Activated B cell treated with CpG ODN at 0.5 μM for 24 hours (primary cell): ENCODE data around the gene TMEM258. TPM values are rescaled to one million over a fixed set of nuclear protein-coding genes. Genes with fewer than 3 reads are reported as not detected.

Experiments
- ATAC-seq: fragments of 200-7000 bp; cut with Tn5 transposase; one replicate; pipeline ENCODE4 v1.10.0; 2021; ENCODE audit warnings: low read depth, mild to moderate bottlenecking, moderate library complexity
- CTCF ChIA-PET: fragments of 350-600 bp; sonication (Branson Sonifier 250); formaldehyde crosslinking; loops from one replicate; lab custom pipeline; 2021; ENCODE audit warnings: antibody characterized with exemption; lab: Charles Lee
- POLR2A ChIA-PET: fragments of 350-600 bp; sonication (Branson Sonifier 250); formaldehyde crosslinking; loops from one replicate; lab custom pipeline; 2021; ENCODE audit warnings: antibody characterized with exemption; lab: Charles Lee
- DNase-seq: peaks from one replicate; pipeline ENCODE4 v3.0.0; 2022
- H3K27ac Mint-ChIP-seq: one replicate; pipeline ENCODE4 v1.8.0; 2020; ENCODE audit warnings: mixed read lengths
- H3K27me3 Mint-ChIP-seq: one replicate; pipeline ENCODE4 v1.8.0; 2021; ENCODE audit warnings: mixed read lengths
- H3K36me3 Mint-ChIP-seq: one replicate; pipeline ENCODE4 v1.8.0; 2021; ENCODE audit warnings: low read depth, mixed read lengths
- H3K4me1 Mint-ChIP-seq: one replicate; pipeline ENCODE4 v1.8.0; 2021; ENCODE audit warnings: mixed read lengths
- H3K4me3 Mint-ChIP-seq: one replicate; pipeline ENCODE4 v1.8.0; 2020; ENCODE audit warnings: mild to moderate bottlenecking, mixed read lengths
- H3K9me3 Mint-ChIP-seq: one replicate; pipeline ENCODE4 v1.8.0; 2020; ENCODE audit warnings: mixed read lengths
- CTCF ChIP-seq: fragments of 200-600 bp; IDR thresholded peaks from one replicate; pipeline ENCODE4 v1.8.0; 2022; ENCODE audit warnings: antibody characterized with exemption, mild to moderate bottlenecking
- intact Hi-C: fragments of 100-400 bp; cut with micrococcal nuclease; formaldehyde crosslinking; loops from one replicate; pipeline ENCODE4 v1.15.1; 2024
- total RNA-seq: library from RNA; stranded (reverse); gene quantifications from 2 replicates; pipeline ENCODE4 v1.2.3, GENCODE V29; 2022

TMEM258 gene
- total RNA-seq, 1 donor from 2014 or later = 87.4 TPM

DNA sequence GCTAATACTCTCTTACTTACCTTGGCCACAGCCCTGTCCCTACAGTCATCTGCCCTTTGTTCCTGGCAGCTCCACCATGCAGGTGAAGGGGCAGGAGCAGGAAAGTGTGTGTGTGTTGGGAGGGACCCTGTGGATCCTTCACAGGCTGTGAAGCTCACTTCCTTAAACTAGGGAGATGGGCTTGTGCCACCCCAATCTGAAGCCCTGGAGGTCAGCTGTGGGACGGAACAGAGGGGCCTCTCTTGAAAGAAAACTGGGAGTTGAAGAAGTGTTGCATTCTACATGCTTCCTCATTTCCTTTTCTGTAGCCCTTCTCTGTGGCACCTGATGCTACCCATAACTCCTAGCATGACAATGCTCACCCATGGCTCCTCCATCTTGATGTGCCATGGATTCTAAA lies 12.7 kb upstream of the TMEM258 start:
- Mint-ChIP-seq H3K36me3 (peaks cover 21% of the 10 kb centered on the region), H3K27ac (no peak overlapping the region), H3K27me3 (no peaks in the 10 kb centered on the region), H3K4me1 (no peaks in the 10 kb centered on the region), H3K9me3 (no peaks in the 10 kb centered on the region), H3K4me3 (no peak overlapping the region)
- intact Hi-C loops = no loop called here
- ChIA-PET POLR2A (interaction anchor here (1.9 kb wide), 1 partner anchor 8 kb away, joined by 5 read pairs; no protein-coding TSS in a partner anchor), CTCF (interaction anchor here (0.7 to 1.3 kb wide), 4 partner anchors 8 to 277 kb away, joined by 3 to 6 read pairs (median 4); no protein-coding TSS in a partner anchor)
- no peak for ATAC-seq
- no peak for TF ChIP-seq CTCF
- no peak for DNase-seq

- intact Hi-C loops = no loop called here
- TF ChIP-seq CTCF = no peak
- Mint-ChIP-seq H3K9me3 (no peaks in the 10 kb centered on the region), H3K27me3 (no peaks in the 10 kb centered on the region), H3K36me3 (peaks cover 17% of the 10 kb centered on the region), H3K27ac (no peak overlapping the region), H3K4me1 (no peaks in the 10 kb centered on the region), H3K4me3 (no peak overlapping the region)
- DNase-seq (no peak), ATAC-seq (no peak)
- POLR2A ChIA-PET = no interaction called here
- CTCF ChIA-PET = interaction anchor here (1.3 to 1.7 kb wide), 2 partner anchors 278 to 304 kb away, joined by 4 to 6 read pairs; no protein-coding TSS in a partner anchor
These were observed 11.7 kb upstream of the TMEM258 start for GRCh38 chr11:61803889-61804647.

DNA sequence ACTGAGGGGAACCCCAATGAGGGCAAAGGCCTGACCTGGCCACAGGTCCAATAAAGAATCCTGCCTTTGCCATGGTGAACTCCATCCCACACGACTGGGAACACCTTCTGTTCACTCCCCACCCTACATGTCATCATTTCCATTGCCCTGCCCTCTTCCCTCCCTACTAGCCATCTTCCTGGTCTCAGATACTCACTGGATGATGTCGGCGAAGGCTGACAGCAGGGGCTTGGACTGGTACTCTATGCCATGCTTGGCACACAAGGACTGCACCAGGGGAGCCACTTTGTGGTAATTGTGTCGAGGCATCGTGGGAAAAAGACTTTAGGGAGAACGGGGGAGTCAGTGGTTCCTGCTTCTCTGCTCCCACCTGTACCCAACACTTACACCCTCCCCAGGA lies 10.2 kb upstream of the TMEM258 start:
- no peaks in the 10 kb centered on the region for H3K4me1 Mint-ChIP-seq
- intact Hi-C loops = no loop called here
- H3K4me3 Mint-ChIP-seq = no peak overlapping the region
- no peak for DNase-seq
- CTCF ChIA-PET = interaction anchor here (1.2 to 2.5 kb wide), 2 partner anchors 145 to 306 kb away, joined by 3 to 6 read pairs; no protein-coding TSS in a partner anchor
- TF ChIP-seq CTCF = no peak
- H3K27ac Mint-ChIP-seq = no peak overlapping the region
- H3K36me3 Mint-ChIP-seq = peaks cover 20% of the 10 kb centered on the region
- H3K9me3 Mint-ChIP-seq = no peaks in the 10 kb centered on the region
- no peaks in the 10 kb centered on the region for H3K27me3 Mint-ChIP-seq
- POLR2A ChIA-PET = no interaction called here
- ATAC-seq = no peak

DNA sequence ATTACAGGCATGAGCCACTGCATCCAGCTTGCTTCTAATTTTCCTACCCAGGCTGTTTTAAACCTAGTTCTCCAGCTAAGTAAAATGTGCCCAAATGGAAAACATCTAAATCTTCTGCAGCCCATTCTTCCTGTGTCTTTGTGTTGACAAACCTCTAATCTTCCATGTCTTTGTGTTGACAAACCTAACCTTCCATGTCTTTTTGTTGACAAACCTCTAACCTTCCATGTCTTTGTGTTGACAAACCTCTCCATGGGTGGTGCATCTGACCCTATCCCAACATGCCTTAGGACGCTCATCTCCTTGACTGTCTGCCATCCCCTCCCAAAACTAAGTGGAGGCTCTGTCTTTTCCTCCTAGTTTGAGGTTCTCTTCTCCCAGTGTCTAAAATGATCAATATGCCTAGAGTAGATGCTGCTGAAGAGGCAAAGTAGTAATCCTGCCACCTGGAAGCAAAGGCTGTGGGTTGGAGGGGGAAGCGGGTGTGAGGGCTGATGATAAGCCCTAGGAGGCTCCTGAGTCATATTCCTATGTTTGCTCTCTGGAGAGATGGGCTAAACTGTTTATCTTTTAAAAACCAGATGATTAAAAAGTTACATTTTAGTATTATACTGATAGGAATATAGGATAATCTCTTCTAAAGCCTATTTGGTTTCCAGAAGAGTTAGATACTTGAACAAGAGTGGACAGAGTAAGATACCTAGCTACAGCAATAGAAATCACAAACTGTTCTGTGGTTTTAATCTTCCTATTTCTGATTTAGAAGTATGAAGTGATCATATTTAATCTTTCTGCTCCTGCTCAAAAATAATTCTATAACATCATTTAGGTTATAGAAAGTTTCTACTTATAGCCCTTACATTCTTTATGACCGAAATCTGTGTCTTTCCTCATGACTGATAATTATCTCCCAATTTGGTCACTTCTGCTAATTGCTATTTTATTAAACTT lies 8.2 kb upstream of the TMEM258 start:
- H3K4me3 Mint-ChIP-seq = no peak overlapping the region
- ChIA-PET POLR2A (interaction anchor here (0.7 to 1.6 kb wide), 3 partner anchors 14 to 80 kb away, joined by 3 to 6 read pairs (median 6); no protein-coding TSS in a partner anchor), CTCF (interaction anchor here (1.1 to 6.2 kb wide), 4 partner anchors 15 to 281 kb away, joined by 3 to 167 read pairs (median 6); no protein-coding TSS in a partner anchor)
- H3K36me3 Mint-ChIP-seq = peaks cover 33% of the 10 kb centered on the region
- intact Hi-C loops = no loop called here
- DNase-seq = no peak
- no peak for TF ChIP-seq CTCF
- H3K4me1 Mint-ChIP-seq = peaks cover 4% of the 10 kb centered on the region
- no peak overlapping the region for H3K27ac Mint-ChIP-seq
- no peaks in the 10 kb centered on the region for H3K9me3 Mint-ChIP-seq
- no peaks in the 10 kb centered on the region for H3K27me3 Mint-ChIP-seq
- no peak for ATAC-seq
